Transverse colon (tissue), 3 donors: ENCODE results near the gene KRT38.

Source experiments
- EP300 ChIP-seq: sonication (generic); formaldehyde crosslinking; IDR thresholded peaks from one replicate; pipeline ENCODE4 v1.6.1; 2017; ENCODE audit warnings: antibody characterized with exemption, low read depth
- POLR2A ChIP-seq: fragments of 450-650 bp; IDR thresholded peaks from one replicate; pipeline ENCODE4 v1.6.1; 2016; ENCODE audit warnings: antibody characterized with exemption, mild to moderate bottlenecking, moderate library complexity
- TF ChIP-seq, protein P1 (sequence below), 5 experiments: fragments of 200-600 bp in 3 of 5; fragments of 450-650 bp in 2 of 5; sonication (generic) in 3 of 5; IDR thresholded peaks; 1 replicate in 2 of 5; 2 replicates in 3 of 5; pipeline ENCODE4 v1.5.1; 2016 to 2017; ENCODE audit warnings: antibody characterized with exemption in 5 of 5, inconsistent platforms in 3 of 5, mild to moderate bottlenecking in 2 of 5, moderate library complexity in 1 of 5

DNA sequence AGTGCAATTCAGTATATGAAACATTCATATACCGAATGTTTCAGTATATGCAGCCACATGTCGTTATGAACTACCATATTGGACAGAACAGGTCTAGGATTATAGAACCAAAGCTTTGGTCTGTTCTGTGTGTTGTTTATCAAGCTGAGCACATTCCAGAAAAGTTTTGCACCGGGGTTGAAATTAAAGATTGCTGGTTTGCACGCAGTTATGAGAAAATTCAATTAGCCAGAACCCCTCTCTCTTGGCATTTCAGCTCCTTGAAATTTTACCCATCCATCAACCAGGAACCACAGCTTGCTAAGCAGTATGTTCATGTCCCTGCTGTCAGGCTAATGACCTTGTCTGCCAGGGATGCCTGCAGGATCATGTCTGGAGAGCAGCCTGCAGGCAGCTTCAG, 16.9 kb upstream of the KRT38 start:
- TF ChIP-seq EP300 (no peak), POLR2A (no peak)
- TF ChIP-seq, protein P1, sequence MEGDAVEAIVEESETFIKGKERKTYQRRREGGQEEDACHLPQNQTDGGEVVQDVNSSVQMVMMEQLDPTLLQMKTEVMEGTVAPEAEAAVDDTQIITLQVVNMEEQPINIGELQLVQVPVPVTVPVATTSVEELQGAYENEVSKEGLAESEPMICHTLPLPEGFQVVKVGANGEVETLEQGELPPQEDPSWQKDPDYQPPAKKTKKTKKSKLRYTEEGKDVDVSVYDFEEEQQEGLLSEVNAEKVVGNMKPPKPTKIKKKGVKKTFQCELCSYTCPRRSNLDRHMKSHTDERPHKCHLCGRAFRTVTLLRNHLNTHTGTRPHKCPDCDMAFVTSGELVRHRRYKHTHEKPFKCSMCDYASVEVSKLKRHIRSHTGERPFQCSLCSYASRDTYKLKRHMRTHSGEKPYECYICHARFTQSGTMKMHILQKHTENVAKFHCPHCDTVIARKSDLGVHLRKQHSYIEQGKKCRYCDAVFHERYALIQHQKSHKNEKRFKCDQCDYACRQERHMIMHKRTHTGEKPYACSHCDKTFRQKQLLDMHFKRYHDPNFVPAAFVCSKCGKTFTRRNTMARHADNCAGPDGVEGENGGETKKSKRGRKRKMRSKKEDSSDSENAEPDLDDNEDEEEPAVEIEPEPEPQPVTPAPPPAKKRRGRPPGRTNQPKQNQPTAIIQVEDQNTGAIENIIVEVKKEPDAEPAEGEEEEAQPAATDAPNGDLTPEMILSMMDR (IDR thresholded peaks at IDR 0.05) = no peak
